Pons (tissue), 1 donor: ENCODE measurements around the gene ATP5IF1.

Experiments used
- DNase-seq: peaks from one replicate; pipeline ENCODE4 v3.0.0-alpha.2; 2016; ENCODE audit warnings: low spot score

Gene ATP5IF1

DNA sequence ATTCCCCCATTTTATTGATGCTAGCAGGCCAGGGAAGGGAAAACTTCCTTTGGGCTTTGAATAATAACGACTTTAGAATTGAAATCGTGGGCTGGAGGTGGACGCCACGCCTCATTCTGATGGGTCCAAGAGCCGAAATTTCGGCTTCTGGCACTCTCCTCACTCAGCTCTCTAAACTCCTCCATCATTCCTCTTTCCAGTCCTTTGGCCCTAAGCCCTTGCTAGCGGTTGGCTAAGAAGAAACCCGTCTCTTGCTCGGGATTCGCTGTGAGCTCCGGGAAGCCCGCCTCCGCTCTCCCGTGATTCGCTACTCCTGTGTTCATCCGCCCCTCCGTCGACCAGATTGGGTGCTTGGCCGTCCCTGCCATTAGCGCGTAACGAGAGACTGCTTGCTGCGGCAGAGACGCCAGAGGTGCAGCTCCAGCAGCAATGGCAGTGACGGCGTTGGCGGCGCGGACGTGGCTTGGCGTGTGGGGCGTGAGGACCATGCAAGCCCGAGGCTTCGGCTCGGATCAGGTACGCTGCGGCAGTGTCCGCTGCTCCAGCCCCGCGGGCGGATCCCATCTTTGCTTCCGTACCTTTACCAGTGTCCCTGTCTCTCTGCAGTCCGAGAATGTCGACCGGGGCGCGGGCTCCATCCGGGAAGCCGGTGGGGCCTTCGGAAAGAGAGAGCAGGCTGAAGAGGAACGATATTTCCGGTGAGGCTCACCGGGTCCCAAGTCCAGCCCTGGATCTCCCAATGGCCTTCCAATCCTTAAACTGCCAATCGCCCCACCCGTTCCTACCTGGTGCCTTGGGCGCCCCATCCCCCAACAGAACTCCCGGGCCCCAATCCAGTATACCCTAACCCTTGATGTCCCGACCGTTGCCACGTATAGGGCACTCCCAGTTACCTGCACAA lies at the start of gene ATP5IF1:
ATP5IF1 (plus strand) TSS at position 370 of the 901 bp plus-strand sequence; CDS start at position 430, 60 bp downstream.
- peak; percentile 99 for DNase-seq

DNA sequence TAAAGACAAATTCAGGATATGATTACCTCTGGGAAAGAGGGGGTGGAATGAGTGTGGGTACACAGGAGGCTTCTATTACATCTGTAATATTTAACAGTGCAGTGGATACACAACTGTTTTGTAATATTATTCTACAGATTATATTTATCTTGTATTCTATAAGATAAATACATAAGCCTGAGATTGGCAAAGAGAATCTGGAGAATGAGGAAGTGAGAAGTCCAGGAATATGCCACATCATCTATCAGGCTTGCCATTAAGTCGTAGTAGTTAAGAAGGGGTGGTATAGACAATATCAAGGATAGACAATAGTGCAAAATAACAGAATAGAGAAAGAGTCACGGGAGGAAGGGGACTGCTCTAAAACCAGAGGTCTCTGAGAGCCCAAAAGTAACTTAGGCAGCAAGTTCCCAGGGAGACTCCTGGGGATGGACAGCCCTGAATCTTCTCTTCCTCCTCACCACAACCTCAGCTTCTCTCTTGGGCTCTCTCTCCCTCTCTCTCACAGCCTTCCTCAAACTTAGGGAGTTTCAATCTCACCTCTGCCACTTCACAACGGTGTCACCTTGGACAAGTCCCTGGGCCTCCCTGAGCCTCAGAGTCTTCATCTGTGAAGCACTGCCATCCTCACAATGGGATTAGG lies 45.5 kb upstream of the ATP5IF1 start:
- DNase-seq, result no peak

- DNase-seq, result no peak
Measured at GRCh38 chr1:28190996-28191645, 44.8 kb upstream of the ATP5IF1 start.

- no peak for DNase-seq
Measured at GRCh38 chr1:28193701-28194161, 42.2 kb upstream of the ATP5IF1 start.

- no peak for DNase-seq
Measured at GRCh38 chr1:28194326-28195035, 41.4 kb upstream of the ATP5IF1 start.

DNA sequence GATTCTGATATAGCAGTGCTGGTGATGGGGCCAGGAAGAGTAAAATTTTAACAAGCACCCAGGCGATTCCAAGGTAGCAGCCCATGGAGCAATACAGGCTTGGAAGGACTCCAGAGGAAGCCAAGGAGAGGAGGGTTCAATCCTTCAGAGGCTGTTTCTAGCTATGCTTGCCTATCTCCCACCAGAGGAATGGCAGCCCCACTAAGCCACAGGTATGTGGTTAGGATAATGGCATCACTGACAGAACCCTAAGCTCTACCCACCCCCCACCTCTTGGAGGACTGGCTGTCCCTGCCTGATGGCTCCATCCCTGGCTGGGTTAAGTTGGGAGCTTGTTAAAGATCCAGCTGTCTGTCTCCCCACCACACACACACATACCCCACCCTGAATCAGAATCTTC lies 40.1 kb upstream of the ATP5IF1 start:
- no peak for DNase-seq

DNA sequence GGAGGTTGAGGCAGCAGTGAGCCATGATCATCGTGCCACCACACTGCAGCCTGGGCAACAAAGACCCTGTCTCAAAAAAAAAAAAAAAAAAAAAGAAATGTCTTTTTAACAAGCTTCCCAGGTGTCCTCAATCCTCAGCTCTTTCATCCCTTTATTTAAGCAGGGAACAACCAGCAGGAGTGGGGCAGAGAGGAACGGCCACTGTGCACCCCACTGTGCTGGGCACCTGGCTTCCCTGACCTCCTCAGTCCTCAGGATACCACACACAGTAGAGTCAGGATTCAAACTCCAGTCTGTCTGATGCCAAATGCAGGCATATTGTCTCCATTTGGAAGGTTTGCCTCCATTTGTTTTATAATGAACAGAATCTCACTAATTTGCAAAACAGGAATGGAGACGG lies 39.6 kb upstream of the ATP5IF1 start:
- no peak for DNase-seq

DNA sequence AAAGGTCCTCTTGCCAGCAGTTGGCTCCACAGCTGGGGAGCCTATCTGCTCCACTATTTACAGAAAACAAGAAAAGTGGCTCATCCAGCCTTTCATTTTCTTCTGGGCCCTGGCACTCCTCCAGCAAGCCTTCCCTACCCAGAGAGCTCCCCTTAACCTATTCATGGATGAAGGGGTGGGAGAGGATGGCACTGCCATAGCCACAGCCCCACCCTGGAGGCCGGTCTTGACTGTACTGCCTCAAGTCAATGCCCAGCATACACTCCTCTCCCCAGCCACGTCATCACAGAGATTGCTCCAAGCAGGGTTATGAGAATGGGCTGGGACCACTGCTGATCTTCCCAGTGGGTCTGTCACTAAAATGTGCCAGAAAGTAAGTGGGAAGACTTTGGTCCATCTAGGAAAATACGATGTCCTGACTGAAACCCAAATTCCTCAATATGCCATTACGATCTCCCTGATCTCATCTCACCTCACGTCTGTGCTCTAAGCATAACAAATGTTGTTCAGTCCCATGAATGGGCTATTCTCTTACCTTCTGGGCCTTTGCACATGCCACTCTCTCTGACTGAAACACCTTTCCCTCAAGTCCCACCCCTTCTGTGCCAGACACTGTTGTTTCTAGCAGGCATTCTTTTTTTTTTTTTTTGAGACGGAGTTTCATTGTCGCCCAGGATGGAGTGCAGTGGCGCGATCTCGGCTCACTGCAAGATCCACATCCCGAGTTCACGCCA lies 38.1 kb upstream of the ATP5IF1 start:
- no peak for DNase-seq

- DNase-seq, result no peak
Measured at GRCh38 chr1:28199328-28200233, 36.3 kb upstream of the ATP5IF1 start.

DNA sequence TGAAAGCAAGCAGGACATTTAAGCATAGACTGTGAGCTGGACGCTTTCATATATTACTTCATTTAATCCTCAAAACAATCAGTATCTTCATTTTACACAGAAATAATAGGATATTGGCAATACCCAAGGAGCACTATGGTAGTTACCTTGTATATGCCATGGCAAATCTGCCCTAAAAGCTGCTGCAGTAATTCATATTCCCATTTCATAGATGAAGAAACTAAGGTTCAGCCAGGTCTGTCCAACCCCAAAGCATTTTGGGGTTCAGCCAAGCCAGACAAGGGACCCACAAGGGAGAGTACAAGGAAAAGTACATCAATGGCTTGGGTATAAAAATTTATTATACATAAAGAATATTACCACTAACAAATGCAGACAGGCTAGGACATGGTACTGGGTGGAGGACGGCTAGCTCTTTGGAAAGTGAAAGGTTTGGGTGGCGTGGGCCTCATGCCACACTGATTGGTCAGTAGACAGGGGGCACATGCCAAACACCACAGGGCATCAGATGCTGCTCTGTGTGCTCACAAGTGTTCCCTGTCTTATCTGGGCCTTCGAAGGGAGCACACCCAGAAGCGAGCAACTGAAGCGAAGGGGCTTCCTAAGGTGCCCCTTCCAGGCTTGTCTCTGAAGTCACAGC lies 35.6 kb upstream of the ATP5IF1 start:
- no peak for DNase-seq

- DNase-seq, result no peak
Measured at GRCh38 chr1:28205243-28205642, 30.7 kb upstream of the ATP5IF1 start.

DNA sequence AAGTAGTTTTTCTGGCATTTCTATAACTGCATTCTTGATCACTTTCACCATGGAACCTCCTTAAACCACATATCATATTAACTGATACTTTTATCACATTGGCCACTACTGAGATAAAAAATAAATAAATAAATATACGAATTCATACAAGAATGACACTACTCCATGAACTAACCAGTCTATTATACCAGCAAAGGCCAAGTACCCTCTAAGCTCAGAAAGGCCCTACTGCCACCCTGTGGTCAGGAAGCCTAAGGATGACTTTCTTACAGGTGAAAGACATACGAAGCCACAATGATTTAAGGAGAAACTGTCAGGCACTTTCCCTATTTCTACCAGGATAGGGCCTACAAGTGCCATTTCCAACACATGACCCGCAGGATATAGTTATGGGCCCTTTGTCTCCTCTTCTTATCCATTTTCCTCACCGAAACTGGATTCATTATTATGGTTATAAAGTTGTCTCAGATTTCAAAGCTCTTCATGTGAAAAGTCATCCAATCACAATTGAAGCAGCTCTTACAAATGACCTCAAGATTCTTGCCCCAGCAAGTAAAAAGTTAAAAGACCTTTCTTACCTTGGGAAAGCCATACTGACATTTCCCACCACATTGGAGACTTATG lies 27.0 kb upstream of the ATP5IF1 start:
- DNase-seq, result peak; percentile 89

- DNase-seq, result no peak
Measured at GRCh38 chr1:28209700-28210099, 26.2 kb upstream of the ATP5IF1 start.

GRCh38 chr1:28213315-28213714 lies 22.6 kb upstream of the ATP5IF1 start:
- no peak for DNase-seq

DNA sequence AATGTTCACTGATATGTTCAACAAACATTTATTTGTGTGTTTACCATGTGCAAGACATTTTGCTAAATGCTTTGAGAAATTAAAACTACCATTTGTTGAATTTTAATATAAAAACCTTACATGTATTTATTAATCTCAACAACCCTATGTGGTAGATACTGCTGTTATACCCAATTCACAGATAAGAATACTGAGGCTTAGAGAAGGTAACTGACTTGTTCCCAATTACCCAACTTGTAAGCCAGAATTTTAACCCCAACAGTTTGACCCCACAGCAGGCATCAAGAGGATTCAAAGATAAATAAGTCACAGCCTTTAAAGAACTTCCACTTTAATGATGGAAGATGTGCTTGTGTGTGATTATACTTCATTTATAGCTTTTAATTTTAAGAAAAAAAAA lies 6.8 kb upstream of the ATP5IF1 start:
- no peak for DNase-seq

- DNase-seq, result no peak
Measured at GRCh38 chr1:28229996-28230395, 5.9 kb upstream of the ATP5IF1 start.

DNA sequence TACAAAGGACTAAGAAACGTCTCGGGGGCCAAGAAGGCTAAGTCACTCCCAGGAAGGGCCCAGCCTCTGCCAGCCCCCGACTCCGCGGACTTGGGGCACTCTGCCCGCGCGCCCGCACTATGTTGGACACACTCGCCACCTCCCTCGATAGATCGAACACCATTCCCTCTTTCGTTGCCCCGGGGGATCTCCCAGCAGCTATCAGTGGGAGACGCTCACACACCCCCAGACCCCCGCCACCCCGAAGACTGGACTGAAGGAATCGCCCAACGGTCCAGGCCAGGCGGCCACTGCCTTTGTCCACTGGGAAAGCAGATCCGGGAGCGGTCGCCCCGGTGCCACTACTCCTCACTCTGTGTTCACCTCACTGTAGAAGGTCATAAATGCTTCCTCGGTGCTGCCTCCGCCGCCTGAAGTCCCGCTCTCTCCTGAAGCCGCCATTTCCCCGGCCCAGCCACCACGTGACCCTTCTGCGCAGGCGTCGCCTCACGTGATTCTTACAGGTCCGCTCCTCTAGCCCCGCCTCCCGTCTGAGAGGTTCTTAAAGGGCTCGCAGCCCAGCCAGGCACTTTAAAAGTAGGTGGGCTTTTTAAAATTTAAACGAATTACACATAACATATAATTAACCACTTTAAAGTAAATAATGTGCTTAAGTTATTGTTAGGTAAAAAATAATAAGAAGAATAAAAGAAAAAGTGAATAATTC lies 3.2 kb upstream of the ATP5IF1 start, which contains the start of gene DNAJC8:
DNAJC8 (minus strand) TSS at position 472 of the 706 bp plus-strand sequence; CDS start at position 441, 31 bp downstream.
- DNase-seq, result peak; percentile 89

DNA sequence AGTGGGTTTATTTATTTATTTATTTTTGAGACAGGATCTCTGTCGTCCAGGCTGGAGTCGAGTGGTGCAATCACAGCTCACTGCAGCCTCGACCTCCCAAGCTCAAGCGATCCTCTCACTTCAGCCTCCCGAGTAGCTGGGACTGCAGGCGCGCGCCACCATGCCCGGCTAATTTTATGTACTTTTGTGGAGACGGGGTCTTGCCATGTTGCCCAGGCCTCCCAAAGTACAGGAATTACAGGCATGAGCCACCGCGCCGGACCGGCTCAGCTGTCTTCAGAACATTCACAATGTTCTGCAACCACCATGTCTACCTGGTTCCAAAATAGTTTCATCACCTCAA lies 2.7 kb upstream of the ATP5IF1 start:
- no peak for DNase-seq
